ENCODE measurements around the gene SMR3A.

- TF ChIP-seq ZNF280D (tag by site-specific recombination; IDR thresholded peaks at IDR 0.05) (no peak), CTCF (tag by site-specific recombination; IDR thresholded peaks at IDR 0.05) (no peak), ZBTB20 (tag by site-specific recombination; IDR thresholded peaks at IDR 0.05) (no peak), ZNF558 (tag by site-specific recombination; IDR thresholded peaks at IDR 0.05) (no peak), ZNF423 (tag by site-specific recombination; IDR thresholded peaks at IDR 0.05) (no peak), MYNN (tag by site-specific recombination; IDR thresholded peaks at IDR 0.05; ENCODE audit: borderline replicate concordance) (no peak), ZNF274 (IDR thresholded peaks at IDR 0.05; ENCODE audit: low read length) (no peak), ZNF274 (tag by site-specific recombination; IDR thresholded peaks at IDR 0.05; ENCODE audit: borderline replicate concordance) (no peak), ZNF248 (tag by site-specific recombination; IDR thresholded peaks at IDR 0.05) (no peak), ZNF501 (tag by site-specific recombination; IDR thresholded peaks at IDR 0.05) (no peak), PRDM2 (tag by site-specific recombination; IDR thresholded peaks at IDR 0.05; ENCODE audit: borderline replicate concordance) (no peak), ZNF785 (tag by site-specific recombination; IDR thresholded peaks at IDR 0.05) (no peak)
Measured at GRCh38 chr4:70402762-70403161, 42.2 kb downstream of the SMR3A start.

Measured in HEK293 (cell line).